ENCODE data around the gene MRPL55. TPM values are rescaled to one million over a fixed set of nuclear protein-coding genes. Genes with fewer than 3 reads are reported as not detected.

Gene MRPL55
- total and polyA plus RNA-seq, 2 experiments from 2014 or later = 139 to 144 TPM

- no peak overlapping the region for H3K27ac ChIP-seq
- no peak for DNase-seq (ENCODE audit: low read depth in 1 of 2, low spot score in 1 of 2)
- TF ChIP-seq, protein P1, sequence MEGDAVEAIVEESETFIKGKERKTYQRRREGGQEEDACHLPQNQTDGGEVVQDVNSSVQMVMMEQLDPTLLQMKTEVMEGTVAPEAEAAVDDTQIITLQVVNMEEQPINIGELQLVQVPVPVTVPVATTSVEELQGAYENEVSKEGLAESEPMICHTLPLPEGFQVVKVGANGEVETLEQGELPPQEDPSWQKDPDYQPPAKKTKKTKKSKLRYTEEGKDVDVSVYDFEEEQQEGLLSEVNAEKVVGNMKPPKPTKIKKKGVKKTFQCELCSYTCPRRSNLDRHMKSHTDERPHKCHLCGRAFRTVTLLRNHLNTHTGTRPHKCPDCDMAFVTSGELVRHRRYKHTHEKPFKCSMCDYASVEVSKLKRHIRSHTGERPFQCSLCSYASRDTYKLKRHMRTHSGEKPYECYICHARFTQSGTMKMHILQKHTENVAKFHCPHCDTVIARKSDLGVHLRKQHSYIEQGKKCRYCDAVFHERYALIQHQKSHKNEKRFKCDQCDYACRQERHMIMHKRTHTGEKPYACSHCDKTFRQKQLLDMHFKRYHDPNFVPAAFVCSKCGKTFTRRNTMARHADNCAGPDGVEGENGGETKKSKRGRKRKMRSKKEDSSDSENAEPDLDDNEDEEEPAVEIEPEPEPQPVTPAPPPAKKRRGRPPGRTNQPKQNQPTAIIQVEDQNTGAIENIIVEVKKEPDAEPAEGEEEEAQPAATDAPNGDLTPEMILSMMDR (IDR thresholded peaks at IDR 0.05; ENCODE audit: low read depth, low read length) = no peak
- H3K36me3 ChIP-seq = no peaks in the 10 kb centered on the region
- peaks cover 6% of the 10 kb centered on the region for H3K27me3 ChIP-seq
- peaks cover 10% of the 10 kb centered on the region for H3K4me1 ChIP-seq (ENCODE audit: low read depth)
- no peak overlapping the region for H3K4me3 ChIP-seq
- H3K9me3 ChIP-seq (ENCODE audit: low read depth) = no peaks in the 10 kb centered on the region
Measured at GRCh38 chr1:228142701-228143136, 33.6 kb upstream of the MRPL55 start.

DNA sequence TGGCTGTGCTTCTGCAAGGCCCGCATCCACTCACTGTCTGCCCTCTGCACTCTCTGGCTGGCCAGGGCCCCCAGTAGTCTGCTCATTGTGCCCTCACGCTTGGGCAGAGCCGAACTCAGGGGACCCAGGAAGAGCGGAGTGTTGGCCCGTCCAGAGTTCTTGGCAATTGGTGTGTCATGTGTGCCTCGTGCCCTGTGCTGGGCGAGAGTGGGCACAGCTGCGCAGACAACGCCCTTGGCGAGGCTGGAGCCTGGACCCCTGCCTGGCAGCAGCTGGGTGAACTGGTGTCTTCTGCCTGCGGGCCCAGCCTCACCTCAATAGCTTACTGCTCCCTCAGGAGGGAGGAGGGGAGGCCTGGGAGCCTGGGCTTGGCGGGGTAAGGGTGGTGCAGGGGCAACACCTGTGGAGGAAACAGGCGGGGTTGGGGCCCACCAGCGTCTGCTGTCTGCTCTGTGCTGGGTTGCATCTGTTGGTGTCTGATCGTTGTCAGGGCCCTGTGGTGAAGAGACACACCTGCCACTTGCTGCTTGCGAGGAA, 33.1 kb upstream of the MRPL55 start:
- no peak for DNase-seq (ENCODE audit: low read depth in 1 of 2, low spot score in 1 of 2)
- TF ChIP-seq, protein P1 (IDR thresholded peaks at IDR 0.05; ENCODE audit: low read depth, low read length) = no peak
- H3K27me3 ChIP-seq = peaks cover 11% of the 10 kb centered on the region
- H3K27ac ChIP-seq = no peak overlapping the region
- no peak overlapping the region for H3K4me3 ChIP-seq
- H3K36me3 ChIP-seq = no peaks in the 10 kb centered on the region
- peaks cover 10% of the 10 kb centered on the region for H3K4me1 ChIP-seq (ENCODE audit: low read depth)
- no peaks in the 10 kb centered on the region for H3K9me3 ChIP-seq (ENCODE audit: low read depth)

- H3K9me3 ChIP-seq (ENCODE audit: low read depth) = no peaks in the 10 kb centered on the region
- H3K4me3 ChIP-seq = peak overlapping the region; percentile 49
- no peaks in the 10 kb centered on the region for H3K36me3 ChIP-seq
- H3K27ac ChIP-seq = no peak overlapping the region
- peak in 1 of 2 donors; percentile 96 for DNase-seq (ENCODE audit: low read depth in 1 of 2, low spot score in 1 of 2)
- H3K4me1 ChIP-seq (ENCODE audit: low read depth) = peaks cover 10% of the 10 kb centered on the region
- peaks cover 19% of the 10 kb centered on the region for H3K27me3 ChIP-seq
- TF ChIP-seq, protein P1 (IDR thresholded peaks at IDR 0.05; ENCODE audit: low read depth, low read length) = no peak
Measured at GRCh38 chr1:228141226-228142044, 32.3 kb upstream of the MRPL55 start.

- peak overlapping the region; percentile 82 for H3K27ac ChIP-seq
- peak in 1 of 2 donors; percentile 6 for DNase-seq (ENCODE audit: low read depth in 1 of 2, low spot score in 1 of 2)
- H3K4me3 ChIP-seq = peak overlapping the region; percentile 49
- H3K36me3 ChIP-seq = no peaks in the 10 kb centered on the region
- TF ChIP-seq, protein P1 (IDR thresholded peaks at IDR 0.05; ENCODE audit: low read depth, low read length) = no peak
- no peaks in the 10 kb centered on the region for H3K9me3 ChIP-seq (ENCODE audit: low read depth)
- peaks cover 10% of the 10 kb centered on the region for H3K4me1 ChIP-seq (ENCODE audit: low read depth)
- H3K27me3 ChIP-seq = peaks cover 26% of the 10 kb centered on the region
Measured at GRCh38 chr1:228140724-228141225, 31.7 kb upstream of the MRPL55 start.

DNA sequence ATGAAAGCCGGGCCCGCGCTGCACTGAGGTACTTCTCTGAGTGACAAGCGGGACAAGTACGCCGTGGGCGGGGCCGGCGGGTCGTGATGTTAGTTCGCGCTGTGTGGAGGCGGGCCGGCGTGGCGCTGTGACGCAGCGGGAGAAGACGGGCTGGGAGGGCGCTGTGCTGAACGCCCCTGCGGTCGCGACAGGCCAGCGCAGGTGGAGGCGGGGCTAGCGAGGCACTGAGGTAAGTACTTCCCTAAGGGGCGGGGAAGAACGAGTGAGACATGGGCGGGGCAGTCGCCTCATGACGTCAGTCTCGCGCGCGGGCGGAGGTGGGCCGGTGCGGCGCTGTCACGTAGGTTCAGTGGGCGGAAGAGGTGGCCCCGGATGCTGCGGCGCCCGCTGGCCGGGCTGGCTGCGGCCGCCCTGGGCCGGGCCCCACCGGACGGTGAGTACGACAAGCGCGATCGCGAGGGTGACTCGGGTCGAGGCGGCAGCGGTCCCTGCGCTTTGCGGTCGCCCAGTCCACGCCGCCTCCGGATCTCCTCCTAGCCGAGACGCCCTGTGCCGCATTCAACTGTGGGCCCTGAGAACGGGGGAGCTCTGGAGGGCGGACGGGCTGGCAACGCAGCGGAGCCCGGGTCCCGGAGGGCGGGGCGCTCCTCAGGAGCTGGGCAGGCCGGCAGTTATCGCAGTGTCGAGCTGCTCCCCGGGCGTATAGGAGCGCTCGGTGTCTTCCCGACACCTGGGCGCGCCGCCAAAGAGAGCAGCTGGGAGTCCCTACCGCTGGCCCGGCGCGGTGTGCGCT, 31.0 kb upstream of the MRPL55 start, which contains the start of gene GUK1:
GUK1 (plus strand) TSS at position 349 of the 793 bp plus-strand sequence; CDS start at position 373, 24 bp downstream.
- Histone ChIP-seq H3K9me3 (ENCODE audit: low read depth) (no peaks in the 10 kb centered on the region), H3K4me1 (ENCODE audit: low read depth) (peaks cover 10% of the 10 kb centered on the region), H3K27ac (peak within 1 kb of the TSS; percentile 82), H3K36me3 (no peaks in the 10 kb centered on the region), H3K27me3 (peaks cover 32% of the 10 kb centered on the region), H3K4me3 (peak within 1 kb of the TSS; percentile 49)
- TF ChIP-seq, protein P1 (IDR thresholded peaks at IDR 0.05; ENCODE audit: low read depth, low read length) = no peak
- DNase-seq (ENCODE audit: low read depth in 1 of 2, low spot score in 1 of 2) = peak; percentile 100
